Esophagus squamous epithelium (tissue), 4 donors: ENCODE results near the gene CELF1.

ENCODE experiments used
- CTCF ChIP-seq, 6 experiments: fragments of 450-650 bp in 4 of 6; fragments of 200-600 bp in 2 of 6; sonication (generic) in 2 of 6; IDR thresholded peaks; one replicate each; pipeline ENCODE4 v1.5.1; 2016 to 2019; ENCODE audit warnings: antibody characterized with exemption in 6 of 6, mild to moderate bottlenecking in 4 of 6, moderate library complexity in 4 of 6
- POLR2A ChIP-seq, 4 donors: fragments of 450-650 bp; IDR thresholded peaks; one replicate each; pipeline ENCODE4 v1.6.1; 2017; ENCODE audit warnings: antibody characterized with exemption in 4 of 4, mild to moderate bottlenecking in 4 of 4, moderate library complexity in 3 of 4

- TF ChIP-seq POLR2A (IDR thresholded peaks at IDR 0.05) (no peak), CTCF (IDR thresholded peaks at IDR 0.05) (no peak)
These were observed 54.3 kb downstream of the CELF1 start for GRCh38 chr11:47498584-47499152.
